Forelimb muscle (tissue), 1 donor: ENCODE measurements around the gene EBF3. TPM values are rescaled to one million over a fixed set of nuclear protein-coding genes. Genes with fewer than 3 reads are reported as not detected.

ENCODE experiments used
- DNase-seq: peaks from one replicate; pipeline ENCODE4 v3.0.0-alpha.2; 2013; ENCODE audit warnings: low read depth
- polyA plus RNA-seq: library from polyadenylated mRNA; unstranded; fragments of 120-200 nt; gene quantifications from one replicate; pipeline ENCODE4 v1.2.1, GENCODE V29; 2013; ENCODE audit not compliant: insufficient read length

The EBF3 gene
- polyA plus RNA-seq, 1 donor, result 57.0 TPM

DNA sequence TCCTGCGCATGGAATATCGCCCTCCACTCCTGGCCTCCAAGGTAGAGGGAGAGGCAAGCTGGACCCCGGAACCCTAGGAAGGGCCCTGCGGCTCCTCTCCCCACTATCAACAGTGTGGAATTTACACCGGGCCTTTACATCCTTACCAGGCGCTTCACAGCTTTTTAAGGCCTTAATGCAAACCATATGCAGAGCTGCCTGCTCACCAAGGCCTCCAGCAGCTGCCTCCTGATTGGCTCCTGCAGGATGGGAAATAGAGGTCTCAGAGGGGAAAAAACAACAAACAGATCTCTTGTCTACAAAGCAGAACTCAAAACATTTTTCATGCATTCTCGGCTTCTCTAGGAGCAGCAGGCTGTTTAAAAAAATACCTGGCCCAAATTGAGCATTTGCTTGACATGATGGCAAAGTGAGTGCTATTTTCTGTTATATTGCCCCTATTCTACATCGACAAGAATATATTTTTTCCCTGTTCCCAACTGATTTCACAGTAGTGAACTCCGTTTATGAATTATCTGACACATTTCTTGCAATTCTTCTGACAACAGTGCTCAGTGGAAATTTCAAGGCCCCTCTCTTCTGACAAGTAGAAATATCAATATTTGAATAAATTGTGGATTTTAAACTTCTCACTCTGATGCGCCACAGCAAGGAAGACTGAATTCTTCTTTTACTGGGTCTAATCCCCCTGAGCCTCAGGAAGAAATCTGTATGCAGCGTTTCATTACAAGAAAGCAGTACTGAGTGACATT, 51.7 kb downstream of the EBF3 start:
- peak; percentile 26 for DNase-seq

DNA sequence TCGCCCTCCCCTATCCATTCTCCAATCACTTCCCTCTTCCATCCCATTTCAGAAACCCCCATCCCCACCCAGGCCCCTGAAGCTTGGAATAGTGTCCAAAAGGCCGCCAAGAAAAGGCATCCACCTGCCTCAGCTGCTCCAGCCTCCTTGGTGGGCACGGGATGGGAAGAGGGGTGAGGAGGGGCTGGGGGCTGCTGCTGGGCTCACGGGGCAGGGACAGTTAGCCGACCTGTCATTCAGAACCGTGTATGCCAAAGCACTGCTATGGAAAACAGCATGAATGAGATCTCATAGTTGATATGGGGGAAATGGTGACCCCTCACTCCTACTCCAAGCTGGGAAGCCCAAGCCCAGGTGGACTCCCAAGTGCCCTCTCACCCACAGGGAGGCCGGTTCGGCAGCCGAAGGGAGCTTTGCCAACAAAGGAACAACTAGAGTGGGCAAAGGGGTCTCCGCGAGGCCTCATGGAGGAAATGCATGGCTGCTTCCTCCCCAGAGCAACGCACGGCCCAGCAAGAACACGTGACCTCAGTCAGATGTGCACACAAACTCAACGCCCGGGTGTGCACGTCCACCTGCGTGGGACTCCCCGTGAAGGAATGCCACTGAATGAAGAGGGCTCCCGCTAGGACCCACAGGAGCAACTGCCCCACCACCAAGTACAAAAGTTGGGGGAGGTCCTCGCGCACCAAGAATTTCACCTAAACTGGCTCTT, 52.5 kb downstream of the EBF3 start:
- DNase-seq, result no peak

DNA sequence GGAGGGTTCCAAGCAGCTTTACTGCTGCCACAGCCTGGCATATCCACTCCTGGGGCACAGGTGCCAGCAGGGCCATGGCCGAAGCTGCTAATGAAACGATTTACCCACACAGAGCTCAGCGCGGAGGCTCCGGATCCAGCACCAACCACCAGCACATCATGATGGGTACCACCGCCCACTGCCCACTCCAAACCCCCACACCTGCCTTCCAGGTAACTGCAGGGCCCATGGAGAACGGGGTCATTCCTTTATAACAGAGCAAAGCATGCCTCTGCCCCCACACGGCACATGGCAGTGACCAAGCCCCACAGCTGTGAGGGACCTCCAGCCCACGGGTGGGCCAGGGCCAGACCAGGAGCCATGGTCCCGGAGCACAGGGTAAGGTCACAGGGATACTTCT, 53.2 kb downstream of the EBF3 start:
- no peak for DNase-seq

DNA sequence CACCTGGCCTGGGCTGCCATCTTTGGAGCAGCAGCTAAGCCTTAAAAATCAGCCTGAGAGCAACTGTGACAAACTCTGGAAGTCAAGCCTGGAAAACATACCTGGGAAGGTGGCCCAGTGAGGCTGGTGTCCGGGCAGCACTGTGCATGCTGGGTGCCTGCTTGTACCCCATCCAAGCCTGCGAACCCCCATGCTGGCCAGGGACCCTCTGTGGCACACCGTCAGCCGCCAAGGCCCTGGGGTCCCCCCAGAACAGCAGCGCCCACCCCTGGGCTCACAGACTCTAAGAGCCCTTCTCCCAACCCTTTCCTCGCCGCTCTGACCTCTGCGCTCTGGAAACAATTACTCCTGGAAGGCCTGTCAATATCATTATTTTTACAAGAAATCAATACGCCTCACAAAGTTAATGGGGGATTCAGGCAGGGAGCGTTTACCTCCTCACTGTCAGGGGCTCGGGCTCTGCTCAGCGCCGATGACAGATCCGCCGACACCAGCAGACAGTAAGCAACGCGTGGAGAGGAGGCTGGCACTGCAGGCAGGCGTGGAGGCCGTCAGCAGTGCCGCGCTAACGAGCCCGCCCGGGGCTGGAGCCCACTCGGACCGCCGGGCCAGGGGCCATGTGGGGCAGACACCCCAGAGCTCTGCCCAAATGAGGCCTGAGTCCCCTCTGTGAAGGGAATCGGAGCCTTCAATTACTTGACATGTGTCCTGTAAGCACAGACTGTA, 54.4 kb downstream of the EBF3 start:
- no peak for DNase-seq

DNA sequence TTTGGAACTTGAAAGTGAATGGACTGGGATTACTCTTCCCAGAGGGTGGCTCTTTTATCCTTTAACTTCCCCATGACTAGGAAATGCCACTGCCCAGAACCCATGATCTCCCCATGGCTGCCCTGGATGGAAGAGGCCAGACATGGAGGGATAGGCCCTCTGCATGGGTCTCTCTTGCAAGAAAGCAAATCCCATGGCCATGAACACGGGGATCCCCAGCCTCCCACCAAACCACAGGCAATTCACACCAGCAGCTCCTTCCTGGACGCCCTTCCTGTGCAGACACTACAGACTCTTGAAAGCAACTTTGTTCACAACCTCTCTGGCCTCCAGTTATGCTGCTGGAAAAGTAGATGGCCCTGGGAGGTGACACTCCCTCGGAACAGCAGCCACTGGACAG, 55.0 kb downstream of the EBF3 start:
- no peak for DNase-seq

DNA sequence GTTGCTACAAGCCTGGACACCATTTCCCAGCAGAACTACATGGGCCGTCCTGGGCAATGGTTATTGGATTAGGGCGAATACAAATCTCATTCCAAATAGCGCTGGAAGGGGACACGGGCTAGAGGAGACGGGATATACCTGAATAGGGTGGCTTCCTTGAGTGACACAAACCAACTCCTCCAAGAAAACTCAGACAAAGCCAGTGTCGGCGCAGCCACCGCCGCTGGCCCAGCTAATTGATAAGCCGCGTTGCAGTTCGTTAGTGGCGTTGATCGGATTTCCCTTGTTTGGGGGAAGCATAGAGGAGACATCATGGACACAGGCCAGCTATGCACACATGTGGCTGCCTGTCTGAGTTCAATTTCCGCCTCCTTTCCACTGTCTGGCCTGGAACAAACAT, 55.7 kb downstream of the EBF3 start:
- no peak for DNase-seq

DNA sequence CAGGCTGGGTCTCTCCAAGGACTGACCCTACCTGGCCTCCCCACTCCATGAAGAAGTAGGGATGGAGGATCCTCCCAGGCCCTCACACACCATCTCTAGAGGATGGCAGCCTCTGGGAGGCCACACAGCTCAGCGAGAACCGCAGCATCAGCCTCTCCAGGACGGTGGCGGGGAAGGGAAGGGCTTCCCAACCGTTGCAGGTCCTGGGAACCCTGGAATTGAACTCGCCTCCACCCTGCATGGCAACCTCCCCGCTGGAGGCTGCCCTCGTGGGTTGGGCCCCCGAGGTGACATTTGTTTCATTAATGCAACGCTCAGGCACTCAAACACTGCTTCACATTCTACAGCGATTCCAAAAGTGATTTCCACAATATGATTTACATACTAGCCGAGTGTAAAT, 58.5 kb downstream of the EBF3 start:
- no peak for DNase-seq

DNA sequence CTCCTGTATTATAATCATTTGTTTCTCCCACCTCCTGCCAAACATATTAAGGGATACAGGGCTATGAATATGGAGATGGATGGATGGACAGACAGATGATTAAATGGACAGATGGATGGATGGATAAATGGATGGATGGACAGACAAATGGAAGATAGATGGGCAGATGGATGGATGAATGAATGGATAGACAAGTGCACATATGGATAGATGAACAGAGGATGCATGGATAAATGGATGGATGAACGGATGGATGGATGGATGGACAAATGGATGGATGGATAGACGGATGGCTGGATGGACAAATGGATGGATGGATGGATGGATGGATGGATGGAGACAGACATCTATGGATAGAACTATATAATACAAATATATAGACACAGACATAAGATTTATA, 59.8 kb downstream of the EBF3 start:
- DNase-seq, result no peak

DNA sequence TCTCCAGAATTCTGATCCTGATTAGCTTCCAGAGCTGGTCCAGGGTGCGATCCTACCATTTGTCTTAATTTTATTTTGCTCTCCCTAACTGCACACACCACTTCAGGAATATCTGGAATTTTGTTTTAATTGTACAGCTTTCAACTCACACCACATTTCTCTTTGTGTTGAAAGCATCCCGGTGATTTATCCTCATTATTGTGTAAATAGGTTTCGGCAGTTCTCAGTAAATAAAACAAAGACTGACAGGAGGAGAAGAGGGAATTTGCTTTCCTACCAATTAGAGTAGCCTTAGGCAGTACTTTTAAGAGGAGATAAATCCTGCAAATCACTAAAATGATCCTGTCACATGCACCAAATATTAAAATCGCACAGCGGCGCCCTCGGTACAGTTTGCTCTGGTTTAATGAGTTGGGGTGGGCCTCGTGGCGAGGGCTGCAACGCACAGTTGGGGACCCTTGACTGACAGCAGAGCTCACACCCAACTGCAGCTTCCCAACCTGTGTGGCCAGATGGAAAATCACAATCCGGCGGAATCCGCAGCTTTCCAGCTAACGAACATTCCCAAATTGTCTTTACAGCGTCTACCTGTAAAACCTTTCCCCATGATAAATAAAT, 62.6 kb downstream of the EBF3 start:
- no peak for DNase-seq

DNA sequence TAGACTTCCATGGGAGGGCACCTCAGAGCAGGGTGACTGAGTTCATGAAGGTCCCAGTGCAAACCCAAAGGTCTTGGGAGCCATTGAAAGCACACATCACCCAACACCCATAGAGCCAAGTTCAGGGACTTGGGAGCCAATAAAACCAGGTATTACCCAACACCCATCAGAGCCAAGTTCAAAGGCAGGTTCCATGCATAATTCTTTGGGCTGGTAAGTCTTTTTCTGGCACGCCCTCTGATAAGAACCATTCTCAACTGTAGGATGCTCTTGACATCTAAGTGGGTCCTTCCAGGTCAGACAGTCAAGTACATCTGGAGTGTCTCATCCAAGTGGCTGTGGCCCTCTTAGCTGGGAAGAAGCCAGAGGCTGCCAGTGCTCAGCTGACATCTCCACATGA, 63.2 kb downstream of the EBF3 start:
- DNase-seq, result no peak

DNA sequence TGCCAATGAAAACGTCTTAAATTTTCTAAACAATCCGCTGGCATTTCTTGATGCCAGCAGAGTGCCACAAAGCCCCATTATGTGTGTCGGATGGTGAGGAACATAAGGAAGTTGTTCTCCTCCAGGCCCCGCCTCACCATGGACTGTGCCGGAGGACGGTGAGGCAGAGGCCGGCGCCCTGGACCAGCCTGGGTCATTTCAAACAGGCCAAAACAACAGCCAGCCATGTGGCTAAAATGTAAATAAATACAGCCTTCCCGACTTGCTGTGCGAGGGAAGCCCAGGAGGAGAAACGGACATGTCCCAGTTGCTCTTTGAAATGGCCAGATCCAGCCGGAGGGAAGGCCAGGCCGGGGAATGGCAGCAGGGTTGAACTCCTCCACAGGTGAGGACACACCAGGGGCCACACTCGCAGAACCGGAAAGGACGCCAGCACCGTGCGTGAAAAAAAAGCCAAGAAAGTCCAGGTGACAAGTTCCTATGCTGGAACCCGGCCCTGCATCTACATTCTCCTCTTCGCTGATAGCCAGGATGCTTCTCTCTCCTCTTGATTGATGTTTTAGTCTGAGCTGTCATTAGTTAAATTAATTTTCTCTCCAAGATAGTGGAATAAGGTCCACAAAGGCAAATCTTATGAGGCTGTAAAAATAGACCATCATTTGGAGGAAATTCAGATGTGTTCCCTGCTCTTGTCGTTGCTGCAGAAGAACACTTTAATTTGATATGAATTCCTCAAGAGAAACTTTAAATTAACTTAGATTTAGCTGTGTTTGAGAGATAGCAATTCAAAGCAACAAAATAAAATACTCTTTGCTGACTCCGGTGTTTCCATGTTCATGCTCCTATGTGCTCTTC, 64.6 kb downstream of the EBF3 start:
- no peak for DNase-seq

DNA sequence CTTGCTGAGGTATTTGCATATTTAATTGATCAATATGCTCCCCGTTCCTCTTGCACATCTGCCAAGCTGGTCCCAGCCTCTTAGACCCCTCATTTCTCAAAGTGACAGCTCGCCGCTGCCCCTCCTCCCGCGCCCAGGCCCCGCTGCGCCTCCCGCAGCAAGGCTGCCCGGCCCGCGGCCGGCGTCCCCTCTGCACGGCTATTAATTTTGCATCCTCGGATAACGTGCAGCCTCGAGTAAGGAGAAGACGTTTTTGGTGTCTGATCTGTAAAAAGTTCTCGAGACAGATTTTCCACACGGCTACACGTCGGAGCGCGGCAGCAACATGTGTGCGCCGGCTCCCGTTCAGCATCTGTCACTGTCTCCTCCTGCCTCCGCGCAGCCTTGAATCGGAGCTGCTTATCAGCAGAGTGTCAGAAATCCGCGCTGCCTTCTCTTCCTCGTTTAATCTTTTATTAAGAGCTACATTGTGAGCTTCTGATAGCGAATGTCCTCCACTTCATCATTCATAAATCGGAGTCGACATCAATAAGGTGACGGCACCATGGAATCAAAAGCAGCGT, 65.3 kb downstream of the EBF3 start:
- DNase-seq, result no peak

DNA sequence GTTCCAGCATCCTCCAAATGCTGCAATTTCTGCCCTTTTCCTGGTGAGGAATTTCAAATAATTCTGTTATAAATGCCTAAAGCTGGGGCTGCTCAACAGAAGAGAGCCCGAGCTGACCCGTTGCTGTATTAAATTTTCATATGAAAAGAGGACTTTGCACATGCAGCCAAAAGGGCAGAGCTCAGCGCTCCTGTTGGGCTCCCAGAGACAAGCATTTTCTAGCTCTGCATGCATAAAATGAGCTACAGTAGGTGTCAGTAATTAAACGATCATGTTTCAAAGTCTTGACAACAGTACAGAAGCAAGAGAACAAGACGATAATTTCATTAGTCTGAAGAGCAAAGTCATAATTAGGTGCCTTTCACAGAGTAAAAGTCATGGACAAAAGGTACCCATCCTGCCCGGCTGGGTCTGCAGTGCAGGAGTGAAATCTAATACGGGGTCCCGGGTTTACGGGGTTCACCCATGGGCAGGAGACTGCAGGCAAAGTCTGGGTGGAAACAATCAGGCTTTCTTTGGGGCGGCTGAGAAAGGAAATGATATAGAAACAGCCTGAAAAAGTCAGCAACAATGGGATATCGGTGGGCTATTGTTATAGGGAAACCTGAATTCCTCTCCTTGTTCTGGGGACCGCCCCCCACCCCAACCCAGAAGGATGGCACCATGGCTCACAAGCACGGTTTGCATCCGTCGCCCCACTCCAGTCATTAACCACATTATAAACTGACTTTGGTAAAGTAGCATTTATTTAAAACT, 66.0 kb downstream of the EBF3 start:
- DNase-seq, result no peak

DNA sequence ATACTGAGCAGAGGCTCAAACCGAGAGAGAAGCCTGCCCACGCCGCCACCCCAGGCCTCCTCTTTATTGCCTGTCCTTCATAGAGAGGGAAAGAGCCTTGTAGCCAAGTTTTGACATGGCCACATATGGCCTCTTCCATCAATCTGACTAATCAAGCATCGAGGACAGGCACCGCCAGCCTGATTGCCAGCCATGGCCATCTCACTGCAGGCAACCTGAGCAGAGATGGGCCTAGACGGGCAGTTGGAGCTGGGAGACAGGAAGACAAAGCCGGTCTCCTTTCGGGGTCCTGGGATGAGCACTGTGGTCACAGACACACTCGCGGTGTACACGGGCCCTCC, 67.2 kb downstream of the EBF3 start:
- DNase-seq, result no peak

DNA sequence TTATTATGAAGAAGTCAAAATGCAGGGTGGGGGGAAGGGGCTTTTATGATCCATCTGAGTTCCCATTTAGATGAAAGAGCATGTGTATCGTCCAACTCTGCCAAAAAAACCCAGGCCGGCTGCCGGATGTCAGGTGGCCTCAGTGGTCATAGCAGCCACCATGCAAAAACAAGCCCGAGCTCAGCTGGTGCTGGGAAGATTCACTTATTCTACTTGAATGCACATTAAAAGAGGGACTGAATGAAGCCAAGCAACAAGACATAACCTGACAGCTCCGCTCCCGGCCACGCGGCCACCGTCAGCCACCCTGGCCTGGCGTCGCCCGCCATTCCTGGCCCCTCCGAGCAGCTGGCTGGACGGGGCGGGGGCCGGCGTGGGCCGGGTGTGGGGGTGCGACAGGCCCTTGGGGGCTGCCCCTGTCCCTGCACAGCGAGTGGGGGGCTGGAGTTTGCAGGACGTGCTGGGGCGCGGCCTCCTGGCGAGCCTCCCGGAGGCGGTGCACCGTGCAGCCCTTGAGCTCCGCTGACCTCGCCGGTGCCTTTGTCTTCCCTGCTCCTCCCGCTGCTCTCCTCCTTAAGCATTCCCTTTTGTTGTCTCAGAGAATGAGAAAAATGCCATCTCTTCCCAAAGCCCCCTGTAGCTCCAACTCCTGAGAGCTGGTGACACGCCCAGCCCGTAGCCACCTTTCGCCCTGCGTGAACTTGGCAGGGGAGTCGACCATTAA, 67.8 kb downstream of the EBF3 start:
- no peak for DNase-seq

DNA sequence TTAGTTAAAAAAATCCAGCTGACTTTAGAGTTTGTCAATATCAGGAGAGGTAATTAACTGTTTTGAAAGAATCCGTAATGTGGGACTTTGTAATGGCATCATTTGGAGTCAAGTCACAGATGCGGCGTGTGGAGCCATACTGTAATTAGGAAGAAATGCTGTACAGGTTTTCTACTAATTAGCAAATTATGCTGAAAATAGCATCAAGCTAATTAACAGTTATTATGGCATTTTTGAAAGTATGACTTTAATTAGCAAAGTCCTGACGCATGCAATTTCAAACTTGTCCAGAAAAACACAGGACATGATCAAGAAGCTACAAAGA, 68.3 kb downstream of the EBF3 start:
- no peak for DNase-seq

DNA sequence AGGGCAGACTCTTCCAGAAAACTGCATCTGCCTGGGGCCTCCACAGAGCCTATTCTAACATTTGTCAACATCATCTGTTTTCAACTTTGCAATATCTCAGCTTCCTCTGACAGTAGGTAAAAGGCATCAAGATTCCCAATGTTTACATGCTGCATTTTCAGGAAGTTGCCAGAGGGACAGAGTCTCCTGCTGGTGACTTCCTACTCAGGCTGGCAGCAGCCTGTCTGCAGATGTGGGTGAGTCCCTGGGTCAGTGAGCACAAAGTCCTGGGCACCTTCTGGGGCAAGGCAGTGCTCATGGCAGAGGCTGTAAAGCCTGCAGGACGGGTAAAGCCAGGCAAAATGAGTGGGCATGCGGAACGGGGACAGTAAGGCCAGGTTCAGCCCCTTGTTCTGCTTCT, 69.4 kb downstream of the EBF3 start:
- DNase-seq, result no peak

DNA sequence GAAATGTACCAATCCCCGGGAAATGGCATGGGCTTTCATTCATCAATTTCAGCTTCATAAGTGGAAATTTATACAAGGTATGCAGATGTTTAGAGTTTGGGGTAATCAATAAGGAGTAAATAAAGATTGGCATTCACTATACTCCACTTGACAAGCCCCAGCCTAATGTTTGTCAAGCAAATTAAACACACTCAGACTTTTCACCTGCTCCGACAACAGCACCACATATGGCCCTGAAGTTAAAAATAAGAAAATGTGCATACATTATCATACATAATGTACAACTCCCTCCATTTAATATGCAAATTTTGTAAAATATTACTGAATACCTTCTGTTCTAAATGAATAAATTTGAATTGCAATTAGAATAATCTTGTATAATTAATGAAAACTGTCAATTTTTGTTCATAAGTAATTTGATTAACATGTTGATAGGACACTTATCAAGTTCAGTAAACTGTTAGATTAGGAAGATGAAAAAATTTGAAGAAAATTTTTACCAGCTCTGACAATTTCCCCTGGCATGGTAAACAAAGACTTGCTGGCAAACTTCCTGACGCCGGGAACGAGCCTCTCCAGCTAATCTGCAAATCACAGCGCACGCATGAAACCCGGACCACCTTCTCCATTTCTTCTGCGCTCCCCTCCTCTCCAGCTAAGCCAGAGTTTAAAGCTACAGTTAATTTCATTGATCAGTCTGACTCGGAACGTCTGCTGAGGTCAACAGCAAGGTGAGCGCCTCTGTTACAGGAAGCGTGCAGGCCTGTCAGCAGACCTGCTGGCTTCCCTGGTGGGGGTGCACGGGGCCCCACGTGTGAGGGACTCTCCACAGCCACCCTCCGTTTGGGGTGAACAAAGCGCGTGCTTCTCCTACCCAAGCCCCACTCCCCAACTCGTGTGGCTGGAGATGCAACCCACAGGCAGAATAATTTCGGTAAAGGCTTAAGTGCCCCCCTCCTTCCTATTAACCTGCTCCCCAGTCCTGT, 70.7 kb downstream of the EBF3 start:
- no peak for DNase-seq

DNA sequence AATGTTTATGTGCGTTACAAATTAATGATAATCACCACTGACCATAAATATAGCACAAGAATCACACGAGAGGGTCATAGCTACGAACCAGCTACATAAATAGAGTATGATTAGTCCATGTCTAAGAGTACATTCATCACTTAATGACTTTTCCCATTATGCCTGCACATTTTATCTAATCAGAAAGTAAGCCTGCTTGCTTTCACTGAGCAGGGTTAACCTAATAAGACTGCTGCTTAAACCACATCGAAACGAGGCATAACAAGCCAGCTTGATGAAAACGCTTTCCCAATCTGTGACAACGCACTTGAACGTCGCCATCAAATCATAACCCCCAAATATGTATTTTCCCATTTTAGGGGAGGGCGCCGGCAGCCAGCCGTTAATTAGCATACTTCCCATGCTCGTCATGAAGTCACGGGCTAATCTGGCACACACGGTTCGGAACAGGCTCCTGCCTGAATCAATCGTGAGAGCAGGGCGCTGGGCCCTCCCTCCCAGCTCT, 71.5 kb downstream of the EBF3 start:
- DNase-seq, result no peak
